HFFc6 (cell line): ENCODE measurements around the gene GALNT14. TPM values are rescaled to one million over a fixed set of nuclear protein-coding genes. Genes with fewer than 3 reads are reported as not detected.

Experiments used
- DNase-seq: peaks from one replicate; pipeline ENCODE4 v3.0.0-alpha.2; 2018
- H3K27ac Mint-ChIP-seq: 2 replicates; pipeline ENCODE4 v1.8.0; 2020; ENCODE audit warnings: mild to moderate bottlenecking, mixed read lengths
- H3K27me3 Mint-ChIP-seq: 2 replicates; pipeline ENCODE4 v1.8.0; 2021; ENCODE audit warnings: mild to moderate bottlenecking, moderate library complexity, mixed read lengths; ENCODE audit not compliant: insufficient read depth
- H3K36me3 Mint-ChIP-seq: 2 replicates; pipeline ENCODE4 v1.8.0; 2021; ENCODE audit warnings: low read depth, mixed read lengths
- H3K4me1 Mint-ChIP-seq: 2 replicates; pipeline ENCODE4 v1.8.0; 2020; ENCODE audit warnings: low read depth, mixed read lengths
- H3K4me3 Mint-ChIP-seq: 2 replicates; pipeline ENCODE4 v1.8.0; 2020; ENCODE audit warnings: mild to moderate bottlenecking, moderate library complexity, mixed read lengths
- H3K9me3 Mint-ChIP-seq: 2 replicates; pipeline ENCODE4 v1.8.0; 2020; ENCODE audit warnings: mild to moderate bottlenecking, mixed read lengths
- total RNA-seq, 6 experiments: library from RNA; stranded (reverse); fragmentation: NEBNext Ultra II Directional; extraction: Animal tissue kit (Norgen Biotek cat#: 25700); gene quantifications; 2 replicates in 1 of 6; 3 replicates in 5 of 6; pipeline ENCODE4 v1.2.3, GENCODE V29; 2021
- TF ChIP-seq, protein P1 (sequence below): fragments of 200-600 bp; sonication (generic); IDR thresholded peaks from 2 replicates; pipeline ENCODE4 v1.5.0; 2021; ENCODE audit warnings: antibody characterized with exemption, mild to moderate bottlenecking

The GALNT14 gene
- total RNA-seq, 6 experiments from 2014 or later = 0.11 to 1.0 (median 0.25) TPM; not detected in 1

DNA sequence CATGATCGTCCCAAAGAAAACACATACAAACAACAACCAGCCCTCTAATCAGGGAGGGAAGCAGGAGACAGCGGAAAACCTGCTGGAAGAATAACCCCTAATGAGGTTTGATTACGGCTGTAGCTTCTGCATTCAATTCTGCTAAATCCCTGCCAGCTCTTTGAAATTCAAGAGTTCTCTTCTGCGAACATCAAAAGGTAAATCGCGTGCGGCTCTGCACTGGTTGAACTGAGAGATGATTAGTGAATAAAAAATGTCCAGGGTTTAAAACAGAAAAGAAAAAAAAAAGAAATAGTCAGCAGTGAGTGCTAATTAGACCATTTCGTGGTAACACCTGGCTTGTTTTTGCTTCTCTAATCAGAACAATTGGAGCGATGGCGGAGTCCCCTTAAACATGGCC is 178.0 kb downstream of the GALNT14 start:
- no peaks in the 10 kb centered on the region for H3K4me1 Mint-ChIP-seq
- TF ChIP-seq, protein P1, sequence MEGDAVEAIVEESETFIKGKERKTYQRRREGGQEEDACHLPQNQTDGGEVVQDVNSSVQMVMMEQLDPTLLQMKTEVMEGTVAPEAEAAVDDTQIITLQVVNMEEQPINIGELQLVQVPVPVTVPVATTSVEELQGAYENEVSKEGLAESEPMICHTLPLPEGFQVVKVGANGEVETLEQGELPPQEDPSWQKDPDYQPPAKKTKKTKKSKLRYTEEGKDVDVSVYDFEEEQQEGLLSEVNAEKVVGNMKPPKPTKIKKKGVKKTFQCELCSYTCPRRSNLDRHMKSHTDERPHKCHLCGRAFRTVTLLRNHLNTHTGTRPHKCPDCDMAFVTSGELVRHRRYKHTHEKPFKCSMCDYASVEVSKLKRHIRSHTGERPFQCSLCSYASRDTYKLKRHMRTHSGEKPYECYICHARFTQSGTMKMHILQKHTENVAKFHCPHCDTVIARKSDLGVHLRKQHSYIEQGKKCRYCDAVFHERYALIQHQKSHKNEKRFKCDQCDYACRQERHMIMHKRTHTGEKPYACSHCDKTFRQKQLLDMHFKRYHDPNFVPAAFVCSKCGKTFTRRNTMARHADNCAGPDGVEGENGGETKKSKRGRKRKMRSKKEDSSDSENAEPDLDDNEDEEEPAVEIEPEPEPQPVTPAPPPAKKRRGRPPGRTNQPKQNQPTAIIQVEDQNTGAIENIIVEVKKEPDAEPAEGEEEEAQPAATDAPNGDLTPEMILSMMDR = no peak
- DNase-seq = no peak

DNA sequence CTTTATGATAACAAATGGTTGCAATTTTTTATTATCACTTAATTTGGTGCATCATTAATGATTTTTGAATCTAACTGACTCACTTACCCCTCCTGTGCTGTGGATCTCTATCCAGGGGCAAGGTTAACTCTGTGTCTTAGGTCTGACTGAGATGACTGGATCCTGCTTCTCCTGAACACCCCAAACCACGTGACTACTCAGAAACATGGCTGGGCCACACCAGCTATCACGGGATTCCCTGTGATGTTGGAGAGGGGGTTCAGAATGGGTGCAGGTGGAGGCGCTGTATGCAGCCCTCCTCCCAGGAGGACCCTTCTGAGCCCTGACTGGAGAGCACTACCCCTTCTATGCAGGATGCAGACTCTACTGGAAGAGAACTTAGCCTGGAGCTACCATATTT is 178.6 kb downstream of the GALNT14 start:
- no peak overlapping the region for H3K4me3 Mint-ChIP-seq
- no peaks in the 10 kb centered on the region for H3K4me1 Mint-ChIP-seq
- peaks cover 8% of the 10 kb centered on the region for H3K27me3 Mint-ChIP-seq
- DNase-seq = no peak
- TF ChIP-seq, protein P1 = no peak
- no peaks in the 10 kb centered on the region for H3K36me3 Mint-ChIP-seq
- no peak overlapping the region for H3K27ac Mint-ChIP-seq
- H3K9me3 Mint-ChIP-seq = no peaks in the 10 kb centered on the region; the same call in 1 of the 2 replicates

More for the DNA sequence above, 178.0 kb downstream of the GALNT14 start:
- no peaks in the 10 kb centered on the region; the same call in 1 of the 2 replicates for H3K9me3 Mint-ChIP-seq
- no peaks in the 10 kb centered on the region for H3K36me3 Mint-ChIP-seq
- H3K4me3 Mint-ChIP-seq = no peak overlapping the region
- peaks cover 11% of the 10 kb centered on the region for H3K27me3 Mint-ChIP-seq
- H3K27ac Mint-ChIP-seq = no peak overlapping the region

DNA sequence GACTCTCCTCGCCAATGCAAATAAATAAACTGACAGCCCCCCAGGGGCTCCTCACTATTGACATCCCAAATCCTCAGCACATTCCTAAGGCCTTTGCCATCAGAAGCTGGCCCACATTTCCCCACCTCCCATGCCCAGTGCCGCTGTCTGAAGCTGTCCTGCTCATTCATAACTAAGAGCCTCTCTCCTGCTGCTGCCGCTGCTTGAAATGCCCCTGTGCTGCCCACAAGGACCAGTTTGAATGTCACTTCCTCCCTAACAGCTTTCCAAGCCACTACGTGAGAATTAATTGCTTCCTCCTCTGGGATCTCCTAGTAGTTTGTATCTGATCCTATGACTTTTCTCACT is 179.3 kb downstream of the GALNT14 start:
- H3K9me3 Mint-ChIP-seq = peaks cover 2% of the 10 kb centered on the region; the same call in 1 of the 2 replicates

DNA sequence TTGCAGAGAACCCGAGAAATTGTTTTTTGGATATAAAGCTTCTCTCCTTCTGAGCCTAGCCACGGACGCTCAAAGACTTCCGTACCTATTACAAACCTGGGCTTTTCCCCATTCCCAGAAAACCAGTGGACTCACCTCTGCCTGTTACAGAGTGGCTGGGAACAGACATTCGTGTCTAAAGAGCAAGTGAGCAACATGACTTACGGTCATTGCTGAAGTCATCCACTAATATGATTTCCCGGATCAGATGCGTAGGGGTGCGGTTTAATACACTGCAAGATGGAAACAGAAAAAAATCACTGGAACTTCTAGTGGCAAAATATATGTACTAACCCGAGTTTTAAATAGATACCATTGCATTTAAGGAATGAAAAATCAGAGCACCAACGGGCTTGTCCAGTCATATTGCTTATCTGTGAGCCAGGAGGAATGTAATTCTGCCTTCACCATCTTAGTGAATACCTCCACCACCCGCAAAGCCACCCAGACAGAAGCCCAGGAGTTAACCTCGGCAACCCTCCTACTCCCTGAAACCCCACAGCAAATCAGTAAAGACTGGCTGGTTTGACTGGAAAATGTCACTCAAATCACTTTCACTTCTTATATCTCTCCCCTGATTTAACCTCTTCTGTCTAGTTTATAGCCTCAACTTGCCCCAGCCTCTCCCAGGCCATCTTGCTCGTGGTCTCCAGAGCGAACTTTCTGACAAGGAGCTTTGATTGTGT is 179.9 kb downstream of the GALNT14 start:
- Mint-ChIP-seq H3K27ac (no peak overlapping the region), H3K4me3 (no peak overlapping the region), H3K36me3 (no peaks in the 10 kb centered on the region), H3K27me3 (peaks cover 8% of the 10 kb centered on the region), H3K4me1 (no peaks in the 10 kb centered on the region), H3K9me3 (peaks cover 4% of the 10 kb centered on the region; the same call in 1 of the 2 replicates)
- TF ChIP-seq, protein P1 = no peak
- DNase-seq = no peak

More for the DNA sequence above, 179.3 kb downstream of the GALNT14 start:
- peaks cover 8% of the 10 kb centered on the region for H3K27me3 Mint-ChIP-seq
- TF ChIP-seq, protein P1 = no peak
- H3K27ac Mint-ChIP-seq = no peak overlapping the region
- DNase-seq = no peak
- H3K4me3 Mint-ChIP-seq = no peak overlapping the region
- no peaks in the 10 kb centered on the region for H3K4me1 Mint-ChIP-seq
- no peaks in the 10 kb centered on the region for H3K36me3 Mint-ChIP-seq

DNA sequence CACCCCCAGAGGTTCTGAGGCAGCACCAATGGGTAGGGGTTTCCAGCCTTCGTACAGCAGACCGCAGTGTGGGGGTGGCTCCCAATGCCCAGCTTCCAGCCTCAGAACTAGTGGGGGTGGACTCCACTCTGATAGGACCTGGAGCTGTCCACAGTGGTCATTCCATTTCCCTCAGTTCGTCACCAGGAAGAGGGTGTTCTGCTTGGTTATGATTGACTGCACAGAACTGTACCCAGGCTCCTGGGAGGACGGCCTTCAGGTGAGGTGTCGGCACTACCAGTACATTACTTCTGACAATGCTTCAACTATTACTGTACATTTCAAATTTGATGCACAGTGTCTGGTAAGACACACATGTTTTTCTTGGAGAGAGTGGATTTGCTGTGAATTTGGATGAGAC is 180.6 kb downstream of the GALNT14 start:
- H3K4me3 Mint-ChIP-seq = no peak overlapping the region
- peaks cover 8% of the 10 kb centered on the region for H3K27me3 Mint-ChIP-seq
- H3K36me3 Mint-ChIP-seq = no peaks in the 10 kb centered on the region
- H3K9me3 Mint-ChIP-seq = peaks cover 4% of the 10 kb centered on the region; the same call in 1 of the 2 replicates
- H3K4me1 Mint-ChIP-seq = no peaks in the 10 kb centered on the region
- TF ChIP-seq, protein P1 = no peak
- no peak for DNase-seq
- H3K27ac Mint-ChIP-seq = no peak overlapping the region
